ENCODE measurements around the gene RFX1. TPM values are rescaled to one million over a fixed set of nuclear protein-coding genes. Genes with fewer than 3 reads are reported as not detected.
"Not testable (repeated sequence)": the region's sequence is repeated elsewhere in the genome, so short reads cannot be mapped to it uniquely, and the experiment has no call there.

Gene RFX1
- polyA plus RNA-seq, 4 donors = 3.8 to 16.6 (median 5.5) TPM

DNA sequence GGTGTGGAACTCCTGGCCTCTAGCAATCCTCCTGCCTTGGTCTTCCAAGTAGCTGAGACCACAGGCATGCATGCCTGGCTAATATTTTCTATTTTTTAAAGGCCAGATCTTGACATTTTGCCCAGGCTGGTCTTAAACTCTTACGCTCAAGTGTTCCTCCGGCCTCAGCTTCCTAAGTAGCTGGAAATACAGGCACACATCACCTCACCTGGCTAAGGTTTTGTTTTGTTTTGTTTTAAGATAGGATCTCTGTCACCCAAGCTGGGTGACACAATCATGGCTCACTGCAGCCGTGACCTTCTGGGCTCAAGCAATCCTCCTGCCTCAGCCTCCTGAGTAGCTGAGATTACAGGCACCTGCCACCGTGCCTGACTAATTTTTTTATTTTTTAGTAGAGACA is 16.3 kb upstream of the RFX1 start:
- WGBS, 3 donors = 80 to 86% (median 81%) methylated on average over 4 of the region's 4 CpGs
- no peak overlapping the region for H3K4me3 ChIP-seq (ENCODE audit: low read depth in 1 of 3, low read length in 3 of 3)
- peaks cover 0 to under 1% (median 0%) of the 10 kb centered on the region in 3 donors for H3K27me3 ChIP-seq (ENCODE audit: control insufficient read depth in 3 of 3, insufficient read depth in 3 of 3, low read length in 3 of 3)
- no peak overlapping the region for H3K27ac ChIP-seq (ENCODE audit: low read depth in 1 of 3, low read length in 2 of 3)
- no peak for FAIRE-seq
- no peaks in the 10 kb centered on the region for H3K36me3 ChIP-seq (ENCODE audit: control insufficient read depth in 3 of 3, insufficient read depth in 2 of 3, low read depth in 1 of 3, low read length in 3 of 3)
- no peaks in the 10 kb centered on the region for H3K9me3 ChIP-seq (ENCODE audit: control insufficient read depth in 2 of 2, insufficient read depth in 1 of 2, low read depth in 1 of 2, low read length in 1 of 2)
- DNase-seq = no peak
- peaks cover 0 to 9% (median 0%) of the 10 kb centered on the region in 3 donors for H3K4me1 ChIP-seq (ENCODE audit: control insufficient read depth in 3 of 3, insufficient read depth in 2 of 3, low read depth in 1 of 3, low read length in 2 of 3)

DNA sequence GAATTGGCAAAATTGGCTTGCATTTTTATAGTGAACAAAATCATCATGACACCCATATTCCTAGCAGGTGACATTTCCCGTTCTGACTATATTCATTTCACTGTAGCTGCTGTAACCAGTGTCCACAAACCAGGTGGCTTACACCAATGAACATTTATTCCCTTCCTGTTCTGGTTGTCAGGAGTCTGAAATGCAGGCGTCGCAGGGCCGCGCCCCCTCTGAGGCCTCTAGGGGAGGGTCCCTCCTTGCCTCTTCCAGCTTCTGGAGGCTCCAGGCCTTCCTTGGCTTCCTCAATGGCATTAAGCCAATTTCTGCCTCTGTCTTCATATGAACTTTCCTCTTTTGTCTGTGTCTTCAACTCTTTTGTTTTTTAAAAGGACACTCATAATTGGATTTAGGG is 15.4 kb upstream of the RFX1 start:
- Histone ChIP-seq H3K27me3 (ENCODE audit: control insufficient read depth in 3 of 3, insufficient read depth in 3 of 3, low read length in 3 of 3) (no peaks in the 10 kb centered on the region), H3K9me3 (ENCODE audit: control insufficient read depth in 2 of 2, insufficient read depth in 1 of 2, low read depth in 1 of 2, low read length in 1 of 2) (no peaks in the 10 kb centered on the region), H3K4me3 (ENCODE audit: low read depth in 1 of 3, low read length in 3 of 3) (no peak overlapping the region), H3K4me1 (ENCODE audit: control insufficient read depth in 3 of 3, insufficient read depth in 2 of 3, low read depth in 1 of 3, low read length in 2 of 3) (peaks cover 0 to 9% (median 0%) of the 10 kb centered on the region in 3 donors), H3K27ac (ENCODE audit: low read depth in 1 of 3, low read length in 2 of 3) (no peak overlapping the region), H3K36me3 (ENCODE audit: control insufficient read depth in 3 of 3, insufficient read depth in 2 of 3, low read depth in 1 of 3, low read length in 3 of 3) (no peaks in the 10 kb centered on the region)
- FAIRE-seq = no peak
- DNase-seq = peak in 1 of 2 donors; percentile 60
- WGBS, 3 donors = 51 to 68% (median 55%) methylated on average over 5 of the region's 5 CpGs

DNA sequence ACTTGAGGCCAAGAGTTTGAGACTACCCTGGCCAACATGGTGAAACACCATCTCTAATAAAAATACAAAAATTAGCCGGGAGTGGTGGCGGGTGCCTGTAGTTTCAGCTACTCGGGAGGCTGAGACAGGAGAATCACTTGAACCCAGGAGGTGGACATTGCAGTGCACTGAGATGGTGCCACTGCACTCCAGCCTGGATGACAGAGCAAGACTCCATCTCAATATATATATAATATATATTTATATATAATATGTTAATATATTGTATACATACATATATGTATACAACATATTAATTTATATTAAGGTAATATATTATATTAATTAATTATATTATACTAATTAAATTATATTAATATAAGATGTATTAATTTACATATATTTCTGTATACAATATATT is 13.6 kb upstream of the RFX1 start:
- not testable (repeated sequence) for H3K27me3 ChIP-seq (ENCODE audit: control insufficient read depth in 3 of 3, insufficient read depth in 3 of 3, low read length in 3 of 3); H3K4me3 ChIP-seq (ENCODE audit: low read depth in 1 of 3, low read length in 3 of 3); H3K36me3 ChIP-seq (ENCODE audit: control insufficient read depth in 3 of 3, insufficient read depth in 2 of 3, low read depth in 1 of 3, low read length in 3 of 3); FAIRE-seq; DNase-seq; H3K27ac ChIP-seq (ENCODE audit: low read depth in 1 of 3, low read length in 2 of 3); H3K9me3 ChIP-seq (ENCODE audit: control insufficient read depth in 2 of 2, insufficient read depth in 1 of 2, low read depth in 1 of 2, low read length in 1 of 2)
- 90 to 91% (median 91%) methylated on average over 3 of the region's 3 CpGs for WGBS, 3 donors
- H3K4me1 ChIP-seq (ENCODE audit: control insufficient read depth in 3 of 3, insufficient read depth in 2 of 3, low read depth in 1 of 3, low read length in 2 of 3) = peaks cover 0 to 13% (median 0%) of the 10 kb centered on the region in 3 donors

DNA sequence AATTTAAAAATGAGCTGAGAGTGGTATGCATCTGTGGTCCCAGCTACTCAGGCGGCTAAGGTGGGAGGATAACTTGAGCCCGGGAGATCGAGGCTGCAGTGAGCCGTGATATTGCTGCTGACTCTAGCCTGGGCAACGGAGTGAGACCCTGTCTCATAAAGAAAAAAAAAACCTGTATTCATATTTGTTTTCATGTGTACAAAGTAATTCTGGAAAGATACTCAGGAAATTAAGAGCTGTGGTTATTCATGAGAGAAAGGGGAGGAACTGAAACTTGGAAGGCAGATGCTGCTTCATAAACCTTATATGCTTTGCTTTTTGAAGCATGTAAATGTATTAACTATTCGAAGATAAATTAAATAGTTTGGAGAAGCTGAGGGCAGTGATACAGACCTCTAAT is 13.0 kb upstream of the RFX1 start:
- no peaks in the 10 kb centered on the region for H3K36me3 ChIP-seq (ENCODE audit: control insufficient read depth in 3 of 3, insufficient read depth in 2 of 3, low read depth in 1 of 3, low read length in 3 of 3)
- no peak overlapping the region for H3K4me3 ChIP-seq (ENCODE audit: low read depth in 1 of 3, low read length in 3 of 3)
- WGBS, 3 donors = 75 to 86% (median 79%) methylated on average over 6 of the region's 6 CpGs
- H3K27me3 ChIP-seq (ENCODE audit: control insufficient read depth in 3 of 3, insufficient read depth in 3 of 3, low read length in 3 of 3) = no peaks in the 10 kb centered on the region
- FAIRE-seq = no peak
- peaks cover 0 to 13% (median 0%) of the 10 kb centered on the region in 3 donors for H3K4me1 ChIP-seq (ENCODE audit: control insufficient read depth in 3 of 3, insufficient read depth in 2 of 3, low read depth in 1 of 3, low read length in 2 of 3)
- H3K27ac ChIP-seq (ENCODE audit: low read depth in 1 of 3, low read length in 2 of 3) = no peak overlapping the region
- no peaks in the 10 kb centered on the region for H3K9me3 ChIP-seq (ENCODE audit: control insufficient read depth in 2 of 2, insufficient read depth in 1 of 2, low read depth in 1 of 2, low read length in 1 of 2)
- DNase-seq = no peak

DNA sequence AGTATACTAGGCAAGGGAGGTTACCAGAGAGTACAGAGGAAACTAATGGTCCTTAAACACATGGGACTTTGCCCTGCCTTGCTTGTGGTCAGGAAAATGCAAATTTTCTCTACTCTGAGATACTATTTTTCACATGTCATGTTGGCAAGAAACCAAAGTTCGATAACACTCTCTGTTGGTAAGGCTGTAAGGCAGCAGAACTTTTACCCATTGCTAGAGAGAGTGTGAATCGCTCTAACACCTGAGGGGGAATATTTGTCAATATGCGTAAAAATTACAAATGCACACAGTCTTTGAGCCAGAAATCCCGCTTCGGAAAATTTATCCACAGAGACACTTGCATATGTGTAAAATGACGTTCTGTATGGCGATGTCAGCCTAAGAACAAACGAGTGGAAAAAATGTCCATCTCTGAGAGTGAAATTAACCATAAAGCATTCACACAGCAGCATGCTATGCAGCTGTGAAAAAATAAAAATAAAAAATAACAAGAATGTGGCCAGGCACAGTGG is 9.5 kb upstream of the RFX1 start:
- peaks cover 0 to 4% (median 0%) of the 10 kb centered on the region in 3 donors for H3K4me1 ChIP-seq (ENCODE audit: control insufficient read depth in 3 of 3, insufficient read depth in 2 of 3, low read depth in 1 of 3, low read length in 2 of 3)
- H3K27me3 ChIP-seq (ENCODE audit: control insufficient read depth in 3 of 3, insufficient read depth in 3 of 3, low read length in 3 of 3) = no peaks in the 10 kb centered on the region
- FAIRE-seq (no peak), DNase-seq (peak; percentile 42 to 88)
- peak overlapping the region in 1 of 3 donors; percentile 85 for H3K27ac ChIP-seq (ENCODE audit: low read depth in 1 of 3, low read length in 2 of 3)
- WGBS, 3 donors = 16 to 57% (median 47%) methylated on average over 8 of the region's 8 CpGs
- no peaks in the 10 kb centered on the region for H3K9me3 ChIP-seq (ENCODE audit: control insufficient read depth in 2 of 2, insufficient read depth in 1 of 2, low read depth in 1 of 2, low read length in 1 of 2)
- no peaks in the 10 kb centered on the region for H3K36me3 ChIP-seq (ENCODE audit: control insufficient read depth in 3 of 3, insufficient read depth in 2 of 3, low read depth in 1 of 3, low read length in 3 of 3)
- H3K4me3 ChIP-seq (ENCODE audit: low read depth in 1 of 3, low read length in 3 of 3) = no peak overlapping the region

DNA sequence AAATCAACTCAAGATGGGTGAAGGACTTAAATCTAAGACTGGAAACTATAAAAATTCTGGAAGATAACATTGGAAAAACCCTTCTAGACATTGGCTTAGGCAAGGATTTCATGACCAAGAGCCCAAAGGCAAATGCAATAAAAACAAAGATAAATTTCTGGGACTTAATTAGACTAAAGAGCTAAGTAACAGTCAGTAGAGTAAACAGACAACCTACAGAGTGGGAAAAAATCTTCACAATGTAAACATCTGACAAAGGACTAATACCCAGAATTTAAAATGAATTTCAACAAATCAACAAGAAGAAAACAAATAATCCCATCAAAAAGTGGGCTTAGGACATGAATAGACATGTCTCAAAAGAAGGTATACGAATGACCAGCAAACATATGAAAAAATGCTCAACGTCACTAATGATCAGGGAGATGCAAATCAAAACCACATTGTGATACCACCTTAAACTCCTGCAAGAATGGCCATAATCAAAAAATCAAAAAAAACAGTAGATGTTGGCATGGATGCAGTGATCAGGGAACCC is 6.3 kb upstream of the RFX1 start:
- Histone ChIP-seq H3K27ac (ENCODE audit: low read depth in 1 of 3, low read length in 2 of 3) (no peak overlapping the region), H3K4me1 (ENCODE audit: control insufficient read depth in 3 of 3, insufficient read depth in 2 of 3, low read depth in 1 of 3, low read length in 2 of 3) (peaks cover 0 to 4% (median 0%) of the 10 kb centered on the region in 3 donors), H3K36me3 (ENCODE audit: control insufficient read depth in 3 of 3, insufficient read depth in 2 of 3, low read depth in 1 of 3, low read length in 3 of 3) (no peaks in the 10 kb centered on the region), H3K4me3 (ENCODE audit: low read depth in 1 of 3, low read length in 3 of 3) (no peak overlapping the region), H3K9me3 (ENCODE audit: control insufficient read depth in 2 of 2, insufficient read depth in 1 of 2, low read depth in 1 of 2, low read length in 1 of 2) (no peaks in the 10 kb centered on the region), H3K27me3 (ENCODE audit: control insufficient read depth in 3 of 3, insufficient read depth in 3 of 3, low read length in 3 of 3) (no peaks in the 10 kb centered on the region)
- 74 to 86% (median 76%) methylated on average over 2 of the region's 2 CpGs for WGBS, 3 donors
- FAIRE-seq (no peak), DNase-seq (no peak)

DNA sequence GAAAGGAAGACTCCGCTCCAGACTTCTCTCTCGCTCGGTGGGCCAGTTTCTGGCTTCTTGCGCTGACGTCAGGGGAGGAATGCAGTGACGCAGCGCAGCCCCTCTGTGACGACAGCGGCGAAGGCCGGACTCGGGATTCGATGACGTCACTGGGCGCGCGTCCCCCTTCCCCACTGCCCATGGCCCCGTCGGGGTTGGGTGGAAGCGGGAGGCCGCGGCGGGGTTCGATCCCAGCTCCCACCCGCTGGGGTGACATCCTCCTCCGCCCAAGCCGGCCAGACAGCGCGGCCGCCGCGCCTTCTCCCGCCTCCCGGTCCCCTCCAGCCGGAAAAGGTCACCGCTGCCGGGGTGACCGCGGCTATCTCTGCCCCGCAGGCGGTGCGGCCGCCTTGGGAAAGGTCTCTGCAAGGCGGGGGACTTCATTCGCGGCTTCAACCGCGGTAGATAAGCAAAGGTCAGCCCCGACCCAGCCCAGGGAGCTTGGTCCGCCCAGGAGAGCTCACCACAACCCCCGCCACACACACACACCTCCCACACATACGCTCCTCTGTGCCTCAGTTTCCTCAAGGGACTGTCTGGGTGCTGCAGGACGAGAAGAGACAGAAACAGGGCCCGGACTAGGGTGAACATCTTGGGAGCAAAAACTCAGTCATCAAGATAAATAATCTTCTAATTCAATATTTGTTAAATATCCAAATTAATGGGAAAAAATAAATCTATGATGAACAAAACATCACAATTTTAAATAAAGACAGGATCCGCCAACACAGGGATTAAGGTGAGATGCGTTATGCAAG is 844 bp upstream of the RFX1 start:
- DNase-seq (no peak), FAIRE-seq (no peak)
- Histone ChIP-seq H3K9me3 (ENCODE audit: control insufficient read depth in 2 of 2, insufficient read depth in 1 of 2, low read depth in 1 of 2, low read length in 1 of 2) (no peaks in the 10 kb centered on the region), H3K27me3 (ENCODE audit: control insufficient read depth in 3 of 3, insufficient read depth in 3 of 3, low read length in 3 of 3) (no peaks in the 10 kb centered on the region), H3K27ac (ENCODE audit: low read depth in 1 of 3, low read length in 2 of 3) (peak overlapping the region; percentile 97 to 99 (median 97)), H3K4me1 (ENCODE audit: control insufficient read depth in 3 of 3, insufficient read depth in 2 of 3, low read depth in 1 of 3, low read length in 2 of 3) (peaks cover 0 to 12% (median 0%) of the 10 kb centered on the region in 3 donors), H3K4me3 (ENCODE audit: low read depth in 1 of 3, low read length in 3 of 3) (peak overlapping the region; percentile 57 to 83 (median 82)), H3K36me3 (ENCODE audit: control insufficient read depth in 3 of 3, insufficient read depth in 2 of 3, low read depth in 1 of 3, low read length in 3 of 3) (peaks cover 0 to 9% (median 0%) of the 10 kb centered on the region in 3 donors)
- WGBS, 3 donors = 4 to 5% (median 4%) methylated on average over 45 to 56 of the region's 56 CpGs

DNA sequence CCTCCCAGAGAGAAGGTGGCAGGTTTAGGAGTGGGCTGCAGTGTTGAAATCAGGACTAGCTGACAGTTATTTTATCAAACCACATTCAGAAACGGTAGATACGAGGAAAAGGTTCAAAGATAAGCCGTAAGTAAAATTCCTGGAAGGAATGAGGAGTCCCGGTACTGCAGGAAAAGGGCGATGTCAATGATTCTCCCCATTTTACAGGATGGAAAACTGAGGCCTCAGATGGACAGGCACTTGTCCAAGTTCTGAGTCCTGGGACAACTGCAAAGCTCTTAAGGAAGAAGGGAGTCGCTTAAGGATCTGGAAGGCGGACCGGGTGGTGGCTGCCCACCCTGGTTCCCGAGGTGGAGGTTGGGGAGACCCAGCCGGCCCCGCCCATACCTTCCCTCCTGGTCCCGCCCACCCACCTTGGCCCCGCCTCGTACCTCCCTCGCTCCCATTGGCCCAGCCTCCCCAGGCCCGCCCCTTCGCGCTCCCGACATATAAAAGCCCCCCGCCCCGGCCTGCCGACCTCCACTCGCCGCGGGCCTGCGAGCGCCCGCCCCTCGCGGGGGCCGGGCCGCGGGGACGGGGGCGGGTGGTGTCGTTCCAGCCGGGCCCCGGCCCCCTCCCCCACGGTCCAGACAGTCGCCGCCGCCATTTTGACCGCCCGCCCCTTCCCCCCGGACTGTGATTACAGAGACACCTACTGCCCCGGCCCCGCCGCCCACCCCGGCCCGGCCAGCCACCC is 603 bp downstream of the RFX1 start:
- FAIRE-seq = no peak
- Histone ChIP-seq H3K9me3 (ENCODE audit: control insufficient read depth in 2 of 2, insufficient read depth in 1 of 2, low read depth in 1 of 2, low read length in 1 of 2) (no peaks in the 10 kb centered on the region), H3K4me3 (ENCODE audit: low read depth in 1 of 3, low read length in 3 of 3) (peak overlapping the region; percentile 83 to 94 (median 91)), H3K27ac (ENCODE audit: low read depth in 1 of 3, low read length in 2 of 3) (peak overlapping the region; percentile 95 to 99 (median 97)), H3K4me1 (ENCODE audit: control insufficient read depth in 3 of 3, insufficient read depth in 2 of 3, low read depth in 1 of 3, low read length in 2 of 3) (peaks cover 0 to 12% (median 0%) of the 10 kb centered on the region in 3 donors), H3K36me3 (ENCODE audit: control insufficient read depth in 3 of 3, insufficient read depth in 2 of 3, low read depth in 1 of 3, low read length in 3 of 3) (peaks cover 0 to 21% (median 0%) of the 10 kb centered on the region in 3 donors), H3K27me3 (ENCODE audit: control insufficient read depth in 3 of 3, insufficient read depth in 3 of 3, low read length in 3 of 3) (no peaks in the 10 kb centered on the region)
- DNase-seq = peak; percentile 92 to 95
- 1 to 4% (median 2%) methylated on average over 20 to 50 of the region's 50 CpGs for WGBS, 3 donors
